Neural cell (in vitro differentiated cells): ENCODE data around the gene ALPI.
"Not testable (repeated sequence)": the region's sequence is repeated elsewhere in the genome, so short reads cannot be mapped to it uniquely, and the experiment has no call there.

Experiments used
- CTCF ChIP-seq: fragments of 450-650 bp; IDR thresholded peaks from 2 replicates; pipeline ENCODE4 v1.5.1; 2014; ENCODE audit warnings: antibody characterized with exemption, mild to moderate bottlenecking, moderate library complexity; ENCODE audit not compliant: poor library complexity, severe bottlenecking
- EP300 ChIP-seq: fragments of 450-650 bp; conservative IDR thresholded peaks from 2 replicates; pipeline ENCODE4 v1.6.1; 2014; ENCODE audit warnings: antibody characterized with exemption, mild to moderate bottlenecking, moderate library complexity; ENCODE audit not compliant: poor library complexity, severe bottlenecking
- EZH2 ChIP-seq: fragments of 200-600, 300-800 bp; shearing (Covaris generic), sonication (generic); IDR thresholded peaks from 2 replicates; pipeline ENCODE4 v1.6.1; 2014; ENCODE audit warnings: antibody characterized with exemption, low read length, borderline replicate concordance, mild to moderate bottlenecking; ENCODE audit not compliant: insufficient read depth, poor library complexity, severe bottlenecking
- MXI1 ChIP-seq: fragments of 450-650 bp; conservative IDR thresholded peaks from 2 replicates; pipeline ENCODE4 v1.6.1; 2014; ENCODE audit warnings: antibody characterized with exemption, mild to moderate bottlenecking; ENCODE audit not compliant: poor library complexity, severe bottlenecking
- SMC3 ChIP-seq: fragments of 450-650 bp; conservative IDR thresholded peaks from 2 replicates; pipeline ENCODE4 v1.6.1; 2014; ENCODE audit warnings: antibody characterized with exemption, mild to moderate bottlenecking, moderate library complexity; ENCODE audit not compliant: poor library complexity

GRCh38 chr2:232408269-232408668 lies 47.7 kb upstream of the ALPI start:
- not testable (repeated sequence) for TF ChIP-seq SMC3, CTCF, EZH2, EP300, MXI1
